ENCODE measurements around the gene PXT1. TPM values are rescaled to one million over a fixed set of nuclear protein-coding genes. Genes with fewer than 3 reads are reported as not detected.

The PXT1 gene
- total and polyA plus RNA-seq, 8 donors = 0.06 to 0.08 (median 0.07) TPM; not detected in 4

DNA sequence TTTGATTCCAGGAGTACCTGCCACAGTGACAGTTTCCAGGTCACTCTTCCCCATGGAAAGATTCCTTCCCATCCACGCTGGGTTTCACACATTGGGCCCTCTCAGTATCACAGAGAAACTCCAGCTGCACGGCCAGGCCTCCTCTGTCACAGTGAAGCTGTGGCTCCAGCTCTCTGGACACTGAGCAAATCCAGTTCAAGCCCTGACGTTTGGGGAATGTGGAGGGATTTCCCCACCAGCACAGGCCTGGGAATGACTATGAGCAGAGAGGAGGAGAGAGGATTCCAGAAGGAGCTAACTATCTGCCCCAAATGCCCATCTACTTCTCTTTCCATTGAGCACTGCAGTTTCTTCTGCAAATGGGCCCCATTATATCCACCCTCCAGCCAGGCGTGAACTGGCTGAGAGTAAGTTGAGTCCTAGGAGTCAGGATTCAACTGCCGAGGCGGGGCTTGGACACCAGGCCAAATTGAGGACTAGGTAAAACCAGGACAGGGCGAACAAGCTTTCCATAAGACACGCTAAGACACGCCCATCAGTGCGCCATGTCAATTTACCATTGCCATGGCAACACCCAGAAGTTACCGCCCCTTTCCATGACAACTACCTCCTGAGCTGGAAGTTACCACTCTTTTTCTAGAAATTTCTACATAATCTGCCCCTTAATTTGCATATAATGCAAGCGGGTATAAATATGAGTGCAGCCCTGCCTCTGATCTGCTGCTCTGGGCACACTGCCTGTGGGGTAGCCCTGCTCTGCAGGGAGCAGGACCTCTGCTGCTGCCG, 96.8 kb downstream of the PXT1 start:
- Histone ChIP-seq H3K27ac (no peak overlapping the region), H3K4me3 (no peak overlapping the region), H3K4me1 (peaks cover 5 to 6% of the 10 kb centered on the region in 2 donors), H3K36me3 (no peaks in the 10 kb centered on the region), H3K27me3 (peaks cover 0 to 11% of the 10 kb centered on the region in 2 donors), H3K9me3 (no peaks in the 10 kb centered on the region)
- intact Hi-C loops (cut with DNase I) = no loop called here
- ATAC-seq (no peak), DNase-seq (peak in 1 of 4 donors; percentile 17)
- no peak for TF ChIP-seq CTCF (IDR thresholded peaks at IDR 0.05)

- ATAC-seq (no peak), DNase-seq (peak in 1 of 4 donors; percentile 6)
- H3K36me3 ChIP-seq = no peaks in the 10 kb centered on the region
- no peaks in the 10 kb centered on the region for H3K9me3 ChIP-seq
- peaks cover 0 to 23% of the 10 kb centered on the region in 2 donors for H3K27me3 ChIP-seq
- intact Hi-C loops (cut with DNase I) = no loop called here
- H3K4me1 ChIP-seq = peaks cover 8% of the 10 kb centered on the region in 2 donors
- no peak overlapping the region for H3K4me3 ChIP-seq
- H3K27ac ChIP-seq = no peak overlapping the region
- TF ChIP-seq CTCF (IDR thresholded peaks at IDR 0.05) = no peak
These were observed 99.5 kb downstream of the PXT1 start for GRCh38 chr6:36343109-36343680.

DNA sequence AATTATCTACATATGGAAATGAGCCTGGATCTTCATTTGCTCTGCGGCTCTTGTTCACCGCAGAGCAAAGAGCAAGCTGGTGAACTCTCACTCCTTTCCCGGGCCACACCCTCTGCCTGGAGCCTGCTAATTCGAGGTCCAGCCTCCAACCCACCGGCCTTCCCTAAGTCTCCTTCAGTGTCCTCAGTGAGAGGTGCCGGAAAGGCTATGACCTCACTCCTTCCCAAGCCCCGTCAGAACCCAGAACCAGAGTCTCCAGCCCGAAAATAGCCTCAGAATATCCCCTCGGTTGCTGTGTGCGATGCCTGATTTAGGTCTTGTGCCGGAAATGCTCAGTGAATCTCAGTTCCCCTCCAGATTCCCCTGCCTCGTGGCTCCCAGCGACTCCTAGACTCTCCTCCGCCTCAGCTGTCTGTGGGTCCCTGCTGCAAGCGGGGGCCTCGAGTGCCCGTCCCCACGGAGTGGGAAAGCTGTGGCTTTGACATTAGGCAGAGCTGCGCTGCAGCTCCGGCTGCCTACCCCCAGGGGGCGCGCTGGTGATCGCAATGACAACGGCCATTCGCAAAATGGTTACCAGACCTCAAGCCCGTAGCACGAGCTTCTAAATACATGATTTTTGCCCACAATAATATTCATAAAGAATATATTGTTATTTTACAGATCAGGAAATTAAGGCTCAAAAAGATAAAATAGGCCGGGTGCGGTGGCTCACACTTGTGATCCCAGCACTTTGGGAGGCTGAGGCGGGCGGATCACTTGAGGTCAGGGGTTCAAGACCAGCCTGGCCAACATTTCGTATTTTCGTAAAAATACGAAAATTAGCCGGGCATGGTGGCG, 101.8 kb downstream of the PXT1 start:
- ATAC-seq = peak; percentile 96
- intact Hi-C loops (cut with DNase I) = no loop called here
- peaks cover 8% of the 10 kb centered on the region in 2 donors for H3K4me1 ChIP-seq
- H3K4me3 ChIP-seq = no peak overlapping the region
- no peaks in the 10 kb centered on the region for H3K36me3 ChIP-seq
- H3K27me3 ChIP-seq = peaks cover 0 to 23% of the 10 kb centered on the region in 2 donors
- DNase-seq = peak; percentile 40 to 95 (median 72)
- H3K9me3 ChIP-seq = no peaks in the 10 kb centered on the region
- peak; percentile 98 to 99 for TF ChIP-seq CTCF (IDR thresholded peaks at IDR 0.05)
- H3K27ac ChIP-seq = no peak overlapping the region

Other genes starting within 250 kb of the PXT1 start
- gene BRPF3, start 246.1 kb downstream of the PXT1 start, total RNA-seq = 10 to 100 TPM; 30.8 to 32.9 TPM
- 10 to 100 TPM; 41.2 to 50.6 (median 45.4) TPM for gene BRPF3, start 246.1 kb downstream of the PXT1 start, polyA plus RNA-seq (ENCODE audit: insufficient read length in 6 of 6)
- 1 to 10 TPM in 1 of 2 donors, not detected in 1; 2.0 TPM for gene PNPLA1, start 172.8 kb downstream of the PXT1 start, total RNA-seq
- gene PNPLA1, start 172.8 kb downstream of the PXT1 start, polyA plus RNA-seq (ENCODE audit: insufficient read length in 6 of 6) = under 1 TPM; 0.11 to 0.25 (median 0.15) TPM
- under 1 TPM in 1 of 2 donors, not detected in 1; 0.26 TPM for gene BNIP5, start 106.0 kb downstream of the PXT1 start, total RNA-seq
- not detected for gene BNIP5, start 106.0 kb downstream of the PXT1 start, polyA plus RNA-seq (ENCODE audit: insufficient read length in 6 of 6)
- 1 to 10 TPM; 5.3 to 5.6 TPM for gene ETV7, start 55.2 kb downstream of the PXT1 start, total RNA-seq
- gene ETV7, start 55.2 kb downstream of the PXT1 start, polyA plus RNA-seq (ENCODE audit: insufficient read length in 6 of 6) = under 1 TPM in 4 of 6 donors, not detected in 2; 0.08 to 0.17 (median 0.15) TPM
- 10 to 100 TPM; 47.4 to 53.9 TPM for gene KCTD20, start 146 bp upstream of the PXT1 start, total RNA-seq
- gene KCTD20, start 146 bp upstream of the PXT1 start, polyA plus RNA-seq (ENCODE audit: insufficient read length in 6 of 6) = 10 to 100 TPM; 49.2 to 54.7 (median 53.0) TPM
- 10 to 100 TPM; 40.2 to 41.0 TPM for gene STK38, start 104.6 kb upstream of the PXT1 start, total RNA-seq
- 10 to 100 TPM; 39.6 to 47.4 (median 44.0) TPM for gene STK38, start 104.6 kb upstream of the PXT1 start, polyA plus RNA-seq (ENCODE audit: insufficient read length in 6 of 6)
- 100 to 1,000 TPM; 173 to 253 TPM for gene SRSF3, start 151.5 kb upstream of the PXT1 start, total RNA-seq
- 100 to 1,000 TPM; 485 to 634 (median 565) TPM for gene SRSF3, start 151.5 kb upstream of the PXT1 start, polyA plus RNA-seq (ENCODE audit: insufficient read length in 6 of 6)
- gene CDKN1A, start 235.9 kb upstream of the PXT1 start, total RNA-seq = 100 to 1,000 TPM in 1 of 2 donors, 10 to 100 TPM in 1; 66.9 to 240 TPM
- gene CDKN1A, start 235.9 kb upstream of the PXT1 start, polyA plus RNA-seq (ENCODE audit: insufficient read length in 6 of 6) = 1 to 10 TPM; 4.7 to 7.4 (median 6.2) TPM